HG03565 (cell line): Measurements from ENCODE around the gene UROS.

Source experiments
- ATAC-seq: cut with Tn5 transposase; IDR thresholded peaks from one replicate; pipeline ENCODE4 v1.9.1; 2021; ENCODE audit warnings: mild to moderate bottlenecking, moderate library complexity; ENCODE audit not compliant: unreplicated experiment

Gene UROS

DNA sequence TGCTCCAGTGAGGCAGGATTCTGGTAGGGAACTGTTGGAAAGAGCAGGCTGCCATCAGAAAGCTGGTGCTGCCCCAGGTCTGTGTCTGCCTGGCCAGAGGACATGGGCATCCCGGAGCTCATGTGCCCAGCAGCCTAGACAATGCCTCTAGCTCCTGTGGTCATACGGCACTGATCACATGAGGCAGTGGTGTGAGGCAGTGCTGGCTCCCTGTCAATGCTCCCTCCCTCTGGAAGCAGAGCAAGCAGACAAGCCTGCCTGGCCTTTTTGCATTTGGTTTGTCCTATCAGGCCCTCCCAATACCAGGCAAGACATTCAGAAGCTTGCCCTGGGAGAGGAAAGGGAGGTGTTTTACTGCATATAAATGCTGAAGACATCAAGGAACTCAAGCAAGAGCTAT is 27.9 kb downstream of the UROS start:
- no peak for ATAC-seq

GRCh38 chr10:125792342-125793300 is 30.4 kb downstream of the UROS start:
- no peak for ATAC-seq

DNA sequence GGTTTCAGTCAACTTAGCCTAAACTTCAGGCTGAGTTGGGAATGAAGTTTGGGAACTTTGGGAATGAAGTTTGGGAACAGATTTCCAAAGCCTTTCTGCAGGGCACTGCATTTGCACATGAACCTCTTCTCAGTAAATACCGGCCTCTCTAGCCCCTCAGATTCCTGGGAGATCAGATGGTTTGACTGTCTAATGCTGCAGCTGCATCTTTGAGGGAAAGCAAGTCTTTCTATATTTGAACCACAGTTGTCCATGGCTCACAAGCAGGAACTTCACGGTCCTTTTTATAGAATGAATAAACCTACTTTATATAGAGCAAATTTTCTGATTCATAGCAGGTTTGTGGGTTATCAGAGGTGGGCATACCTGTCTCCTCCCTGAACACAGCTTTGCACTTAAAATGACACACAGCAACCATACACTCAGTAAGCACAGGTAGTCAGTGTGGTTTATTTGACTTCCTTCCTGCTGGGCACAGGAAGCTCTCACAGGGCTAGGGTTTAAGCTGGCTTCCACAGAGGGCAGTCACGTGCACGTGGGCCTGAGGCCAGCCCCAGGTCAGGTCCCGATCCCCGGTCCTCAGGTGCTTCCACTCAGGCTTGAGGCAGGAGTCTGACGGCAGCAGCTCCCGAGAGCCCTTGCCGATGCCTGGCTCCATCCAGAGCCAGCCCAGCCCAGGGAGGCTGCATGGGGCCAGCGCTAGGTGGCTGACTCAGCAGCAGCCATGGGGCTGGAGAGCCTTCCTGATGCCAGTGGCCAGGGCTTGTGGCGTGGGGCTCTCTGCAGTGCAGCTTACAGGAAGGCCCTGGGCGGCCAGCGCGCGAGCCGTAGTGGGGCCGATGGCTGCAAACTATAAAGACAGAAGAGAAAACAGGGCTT is 34.7 kb downstream of the UROS start:
- ATAC-seq = no peak

DNA sequence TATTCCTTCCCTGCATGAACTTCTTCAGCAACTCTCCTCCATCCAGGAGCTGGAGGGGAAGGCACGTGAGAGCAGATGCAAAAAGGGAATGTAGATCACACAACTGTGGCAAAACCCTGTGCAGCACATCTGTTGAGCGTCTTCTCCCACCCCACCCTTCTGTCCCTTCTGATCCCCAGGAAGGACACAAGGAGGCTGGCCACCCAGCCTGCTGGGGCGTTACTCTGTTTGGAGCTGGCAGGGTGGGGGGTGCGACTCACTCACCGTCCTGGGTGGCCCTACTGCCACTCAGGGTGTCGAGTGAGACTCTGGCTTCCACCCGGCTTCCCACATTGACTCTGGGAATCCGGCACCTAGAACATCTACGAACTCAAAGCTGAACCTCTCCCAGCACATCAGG is 37.3 kb downstream of the UROS start:
- no peak for ATAC-seq

- ATAC-seq = peak; percentile 73
Measured at GRCh38 chr10:125783957-125784356, 39.1 kb downstream of the UROS start.

- ATAC-seq = no peak
Measured at GRCh38 chr10:125783408-125783807, 39.6 kb downstream of the UROS start.

DNA sequence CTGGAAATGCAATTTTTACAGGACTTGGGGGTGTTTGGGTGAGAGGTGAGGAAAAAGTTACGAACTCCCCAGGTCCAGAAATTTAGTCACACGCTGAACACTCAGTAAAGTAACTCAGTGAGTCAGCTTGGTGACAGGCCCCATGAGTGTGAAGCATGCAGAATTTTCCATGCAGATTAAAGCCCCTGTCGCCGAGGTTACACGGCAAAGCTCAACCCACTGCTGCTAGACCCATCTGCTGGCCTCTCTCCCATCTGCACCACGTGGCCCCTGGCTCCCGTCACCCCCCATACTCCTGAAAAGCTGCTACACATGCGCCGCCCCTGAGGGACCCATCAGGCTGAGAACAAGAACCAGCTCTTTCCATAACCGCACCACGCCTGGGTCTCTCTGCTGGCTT is 40.4 kb downstream of the UROS start:
- no peak for ATAC-seq

DNA sequence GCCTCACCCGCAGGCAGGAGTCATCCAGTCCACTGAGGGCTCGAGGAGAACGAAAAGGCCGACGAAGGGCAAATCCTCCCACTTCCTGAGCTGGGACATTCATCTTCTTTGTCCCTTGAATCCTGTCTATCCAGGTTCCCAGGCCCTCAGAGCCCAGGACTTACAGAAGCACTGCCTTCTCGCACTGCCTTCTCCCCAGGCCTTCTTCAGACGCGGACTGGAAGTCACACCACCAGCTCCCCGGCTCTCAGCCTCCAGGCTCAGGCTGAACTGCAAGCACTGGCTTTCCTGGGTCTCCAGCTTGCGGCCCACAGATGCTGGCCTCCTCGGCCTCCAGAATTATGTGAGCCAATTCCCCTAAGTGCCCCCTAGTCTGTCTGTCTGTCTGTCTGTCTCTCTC is 41.0 kb downstream of the UROS start:
- no peak for ATAC-seq

GRCh38 chr10:125781374-125781773 is 41.7 kb downstream of the UROS start:
- ATAC-seq = no peak

- ATAC-seq = no peak
Measured at GRCh38 chr10:125779403-125780327, 43.4 kb downstream of the UROS start.

DNA sequence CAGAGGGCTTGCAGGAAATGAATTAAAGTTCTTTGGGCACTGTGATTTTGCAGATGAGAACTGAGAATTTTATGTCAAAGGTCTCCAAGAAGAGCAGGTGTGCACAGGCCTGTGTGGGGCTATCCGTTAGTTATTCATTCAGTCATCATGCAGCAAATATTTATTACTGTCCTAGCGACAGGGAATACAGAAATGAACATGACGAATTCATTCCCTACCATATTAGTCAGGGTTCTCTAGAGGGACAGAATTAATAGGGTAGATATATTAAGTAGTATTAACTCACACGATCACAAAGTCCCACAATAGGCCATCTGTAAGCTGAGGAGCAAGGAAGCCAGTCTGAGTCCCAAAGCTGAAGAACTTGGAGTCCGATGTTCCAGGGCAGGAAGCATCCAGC is 44.5 kb downstream of the UROS start:
- no peak for ATAC-seq

GRCh38 chr10:125777806-125778205 is 45.3 kb downstream of the UROS start:
- ATAC-seq = no peak

- no peak for ATAC-seq
Measured at GRCh38 chr10:125775491-125776106, 47.5 kb downstream of the UROS start, which contains the start of gene MMP21. Gene MMP21, minus strand, starts transcription at chr10:125775821. Its CDS starts 0 bp downstream, at chr10:125775821.

GRCh38 chr10:125774581-125775191 is 48.4 kb downstream of the UROS start:
- no peak for ATAC-seq

- ATAC-seq = no peak
Measured at GRCh38 chr10:125773687-125774543, 49.1 kb downstream of the UROS start.

- no peak for ATAC-seq
Measured at GRCh38 chr10:125772864-125773180, 50.2 kb downstream of the UROS start.

DNA sequence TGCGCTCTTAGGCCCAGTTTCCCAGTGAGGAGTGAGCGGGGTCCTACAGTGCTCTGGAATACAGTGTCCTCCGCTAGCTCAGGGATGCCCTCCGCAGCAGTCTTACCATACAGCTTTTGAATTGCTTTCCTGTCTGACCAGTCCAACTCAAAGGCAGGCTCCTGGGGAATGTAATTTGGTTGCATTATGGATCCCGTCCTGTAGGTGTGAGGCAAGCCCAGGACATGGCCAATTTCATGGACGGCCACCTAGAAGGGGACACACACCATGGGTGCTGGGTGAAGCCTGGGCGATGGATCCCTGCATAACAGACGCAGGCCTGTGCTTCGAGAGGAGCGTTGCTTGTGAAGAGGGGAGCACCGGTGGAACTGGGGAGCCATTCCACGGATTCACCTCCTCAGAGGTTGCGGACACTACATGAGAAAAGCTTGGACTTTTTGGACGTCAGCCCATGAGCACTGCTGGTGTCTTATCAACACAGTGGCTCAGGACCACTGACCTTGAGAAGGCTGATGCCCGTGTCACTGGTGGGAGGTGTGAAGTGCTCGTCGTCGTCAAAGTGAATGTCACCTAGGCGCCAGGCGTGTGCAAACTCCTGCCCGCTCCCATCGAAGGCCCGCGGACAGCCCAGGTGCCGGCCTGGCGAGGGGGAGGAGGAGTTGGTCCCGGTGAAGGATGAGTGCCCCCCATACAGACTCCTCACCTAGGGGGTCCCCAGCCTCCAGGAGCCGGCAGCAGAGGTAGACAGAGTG is 50.8 kb downstream of the UROS start:
- no peak for ATAC-seq

DNA sequence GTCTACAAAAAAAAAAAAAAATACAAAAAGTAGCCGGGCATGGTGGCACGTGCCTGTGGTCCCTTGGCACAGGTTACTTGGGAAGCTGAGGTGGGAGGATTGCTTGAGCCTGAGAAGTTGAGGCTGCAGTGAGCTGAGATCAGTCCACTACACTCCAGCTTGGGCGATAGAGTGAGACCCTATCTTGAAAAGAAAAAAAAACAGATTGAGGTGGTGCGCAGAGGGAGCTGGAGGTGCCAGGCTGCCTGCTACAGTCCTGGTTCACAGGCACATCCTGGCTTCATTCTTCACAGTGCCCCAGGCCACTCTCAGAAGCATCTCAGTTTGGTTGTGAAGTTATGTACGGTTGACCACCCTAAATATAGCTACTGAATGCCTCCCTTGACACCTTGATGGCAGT is 52.2 kb downstream of the UROS start:
- no peak for ATAC-seq
